PC-3 (cell line): ENCODE data around the gene CDH13. TPM values are rescaled to one million over a fixed set of nuclear protein-coding genes. Genes with fewer than 3 reads are reported as not detected.

Experiments used
- ATAC-seq: fragments of 200-7000 bp; cut with Tn5 transposase; 2 replicates; pipeline ENCODE4 v1.9.1; 2020; ENCODE audit warnings: mild to moderate bottlenecking, moderate library complexity
- BruUV-seq: library from RNA; stranded (reverse); fragments of 400-500 nt; replicated peaks from 2 replicates; lab custom pipeline; 2021; lab: Mats Ljungman, UMichigan
- CTCF ChIA-PET: fragments of 300-600 bp; sonication (Branson Sonifier 250); formaldehyde crosslinking; loops from one replicate; lab custom pipeline; 2022; ENCODE audit warnings: antibody characterized with exemption; lab: Charles Lee
- POLR2A ChIA-PET: fragments of 300-600 bp; sonication (Branson Sonifier 250); formaldehyde crosslinking; loops from one replicate; lab custom pipeline; 2022; ENCODE audit warnings: antibody characterized with exemption; ENCODE audit not compliant: unreplicated experiment; lab: Charles Lee
- DNase-seq: peaks from one replicate; pipeline ENCODE4 v3.0.0-alpha.2; 2015
- H2AFZ ChIP-seq: fragments of 300-600 bp; sonication (generic); 2 replicates; pipeline ENCODE4 v1.6.0; 2016; ENCODE audit warnings: antibody characterized with exemption, low read length
- H3F3A ChIP-seq: fragments of 300-600 bp; sonication (generic); one replicate; pipeline ENCODE4 v1.6.0; 2017; ENCODE audit warnings: antibody characterized with exemption, low read length, control low read depth, mild to moderate bottlenecking; ENCODE audit not compliant: unreplicated experiment
- H3K27ac ChIP-seq: fragments of 300-600 bp; sonication (generic); 2 replicates; pipeline ENCODE4 v1.5.1; 2016; ENCODE audit warnings: mild to moderate bottlenecking, low read length
- H3K27me3 ChIP-seq: fragments of 300-600 bp; sonication (generic); 2 replicates; pipeline ENCODE4 v1.6.1; 2016; ENCODE audit warnings: low read length, mixed read lengths
- H3K36me3 ChIP-seq: fragments of 300-600 bp; sonication (generic); 2 replicates; pipeline ENCODE4 v1.6.1; 2016; ENCODE audit warnings: low read depth, mixed run types, low read length, mixed read lengths
- H3K4me1 ChIP-seq: fragments of 300-600 bp; sonication (generic); 2 replicates; pipeline ENCODE4 v1.5.1; 2016; ENCODE audit warnings: low read length; ENCODE audit not compliant: insufficient read depth
- H3K4me2 ChIP-seq: fragments of 300-600 bp; sonication (generic); 2 replicates; pipeline ENCODE4 v1.6.0; 2016; ENCODE audit warnings: low read length
- H3K4me3 ChIP-seq: fragments of 300-600 bp; sonication (generic); 2 replicates; pipeline ENCODE4 v1.5.1; 2016; ENCODE audit warnings: mild to moderate bottlenecking, low read length, mixed read lengths
- H3K79me2 ChIP-seq: fragments of 300-600 bp; sonication (generic); 2 replicates; pipeline ENCODE4 v1.6.1; 2017; ENCODE audit warnings: low read length, mixed read lengths
- H3K9ac ChIP-seq: fragments of 300-600 bp; sonication (generic); 2 replicates; pipeline ENCODE4 v1.6.0; 2016; ENCODE audit warnings: mild to moderate bottlenecking, low read length
- H3K9me2 ChIP-seq: fragments of 300-600 bp; sonication (generic); replicated peaks from 2 replicates; pipeline ENCODE4 v1.6.1; 2016; ENCODE audit warnings: mixed run types, low read length, mixed read lengths
- H3K9me3 ChIP-seq: fragments of 300-600 bp; sonication (generic); 2 replicates; pipeline ENCODE4 v1.6.1; 2016; ENCODE audit warnings: low read length, mixed read lengths
- H4K20me1 ChIP-seq: fragments of 300-600 bp; sonication (generic); 2 replicates; pipeline ENCODE4 v1.6.1; 2016; ENCODE audit warnings: low read length, mixed read lengths
- CTCF ChIP-seq: fragments of 300-600 bp; sonication (generic); conservative IDR thresholded peaks from 2 replicates; pipeline ENCODE4 v1.5.1; 2017; ENCODE audit warnings: antibody characterized with exemption, low read depth, mild to moderate bottlenecking, low read length
- EZH2 ChIP-seq: fragments of 300-600 bp; sonication (generic); IDR thresholded peaks from one replicate; pipeline ENCODE4 v1.6.1; 2017; ENCODE audit warnings: antibody characterized with exemption, mild to moderate bottlenecking, low read length; ENCODE audit not compliant: unreplicated experiment
- EZH2phosphoT487 ChIP-seq: fragments of 300-600 bp; sonication (generic); IDR thresholded peaks from 2 replicates; pipeline ENCODE4 v1.6.1; 2018; ENCODE audit warnings: mild to moderate bottlenecking, antibody characterized with exemption, low read length, borderline replicate concordance
- intact Hi-C: fragments of 100-400 bp; cut with micrococcal nuclease; formaldehyde crosslinking; loops from 2 replicates; pipeline ENCODE4 v1.9.0; 2023
- total RNA-seq: library from RNA; depleted of rRNA; stranded (reverse); fragments of >200 nt; gene quantifications from 2 replicates; pipeline ENCODE4 v1.2.3, GENCODE V29; 2014

CDH13 gene
- total RNA-seq, 1 experiment from 2014 or later = 0.36 TPM

GRCh38 chr16:83762992-83763358, 1136.2 kb downstream of the CDH13 start:
- ATAC-seq = no peak
- Histone ChIP-seq H3K9me2 (no peaks in the 10 kb centered on the region), H4K20me1 (no peaks in the 10 kb centered on the region), H3K9me3 (no peaks in the 10 kb centered on the region), H3F3A (no peaks in the 10 kb centered on the region), H3K4me1 (no peaks in the 10 kb centered on the region), H3K4me3 (no peak overlapping the region), H3K4me2 (no peak overlapping the region), H2AFZ (no peak overlapping the region), H3K36me3 (no peaks in the 10 kb centered on the region), H3K27ac (no peak overlapping the region), H3K79me2 (no peaks in the 10 kb centered on the region), H3K9ac (no peak overlapping the region), H3K27me3 (peaks cover 11% of the 10 kb centered on the region; the same call in 1 of the 2 replicates)
- no TSS peak for BruUV-seq
- no peak for DNase-seq
- intact Hi-C loops = no loop called here
- CTCF ChIA-PET = no interaction called here
- TF ChIP-seq EZH2 = no peak
- no peak for TF ChIP-seq EZH2phosphoT487
- POLR2A ChIA-PET = no interaction called here

- H2AFZ ChIP-seq = no peak overlapping the region
- no peak for TF ChIP-seq EZH2
- TF ChIP-seq CTCF = no peak
- H3K36me3 ChIP-seq = no peaks in the 10 kb centered on the region
- no peak overlapping the region for H3K4me2 ChIP-seq
- no peaks in the 10 kb centered on the region for H3K79me2 ChIP-seq
- ChIA-PET CTCF (no interaction called here), POLR2A (no interaction called here)
- no peak overlapping the region for H3K9ac ChIP-seq
- no peaks in the 10 kb centered on the region for H3K9me2 ChIP-seq
- no peaks in the 10 kb centered on the region for H3K4me1 ChIP-seq
- H3K27me3 ChIP-seq = no peaks in the 10 kb centered on the region
- DNase-seq (no peak), ATAC-seq (no peak)
- no peaks in the 10 kb centered on the region for H4K20me1 ChIP-seq
- BruUV-seq = no TSS peak
- intact Hi-C loops = no loop called here
- no peaks in the 10 kb centered on the region for H3F3A ChIP-seq
- no peak overlapping the region for H3K4me3 ChIP-seq
- no peak overlapping the region for H3K27ac ChIP-seq
- no peaks in the 10 kb centered on the region for H3K9me3 ChIP-seq
These were observed 1142.2 kb downstream of the CDH13 start for GRCh38 chr16:83768986-83769385.

GRCh38 chr16:83769397-83770008, 1142.7 kb downstream of the CDH13 start:
- H3K27me3 ChIP-seq = no peaks in the 10 kb centered on the region
- H3K9me2 ChIP-seq = no peaks in the 10 kb centered on the region
- DNase-seq (no peak), ATAC-seq (no peak)
- POLR2A ChIA-PET = no interaction called here
- intact Hi-C loops = no loop called here
- H3F3A ChIP-seq = no peaks in the 10 kb centered on the region
- H3K9me3 ChIP-seq = no peaks in the 10 kb centered on the region
- TF ChIP-seq EZH2phosphoT487 (no peak), CTCF (no peak), EZH2 (no peak)
- H3K79me2 ChIP-seq = no peaks in the 10 kb centered on the region
- no peak overlapping the region for H3K4me3 ChIP-seq
- no peaks in the 10 kb centered on the region for H3K36me3 ChIP-seq
- no peak overlapping the region for H3K27ac ChIP-seq
- no peaks in the 10 kb centered on the region for H4K20me1 ChIP-seq
- no peak overlapping the region for H2AFZ ChIP-seq
- CTCF ChIA-PET = no interaction called here
- H3K4me1 ChIP-seq = no peaks in the 10 kb centered on the region
- H3K4me2 ChIP-seq = no peak overlapping the region
- no peak overlapping the region for H3K9ac ChIP-seq
- no TSS peak for BruUV-seq
